ENCODE data around the gene INTS4.
A peak's percentile ranks its signal among the peaks of the same experiment; 100 is the strongest.
"Not testable (repeated sequence)": the region's sequence is repeated elsewhere in the genome, so short reads cannot be mapped to it uniquely, and the experiment has no call there.

Gene INTS4

GRCh38 chr11:78000193-78000592, 5.7 kb upstream of the INTS4 start:
- H3K27ac ChIP-seq: no peak overlapping the region
- TF ChIP-seq ZFX (IDR thresholded peaks at IDR 0.05; ENCODE audit: borderline replicate concordance) (no peak), CTCF (IDR thresholded peaks at IDR 0.05) (peak; percentile 86)

- TF ChIP-seq CTCF (IDR thresholded peaks at IDR 0.05) (no peak), ZFX (IDR thresholded peaks at IDR 0.05; ENCODE audit: borderline replicate concordance) (no peak)
- H3K27ac ChIP-seq: no peak overlapping the region
Measured at GRCh38 chr11:77999446-78000030, 5.1 kb upstream of the INTS4 start.

GRCh38 chr11:77993902-77994301, 566 bp downstream of the INTS4 start:
- H3K27ac ChIP-seq: peak overlapping the region; percentile 82
- TF ChIP-seq CTCF (IDR thresholded peaks at IDR 0.05): no peak
- no peak for TF ChIP-seq ZFX (IDR thresholded peaks at IDR 0.05; ENCODE audit: borderline replicate concordance)

- no peak for TF ChIP-seq CTCF (IDR thresholded peaks at IDR 0.05)
- TF ChIP-seq ZFX (IDR thresholded peaks at IDR 0.05; ENCODE audit: borderline replicate concordance): no peak
- H3K27ac ChIP-seq: no peak overlapping the region
Measured at GRCh38 chr11:77990981-77991380, 3.5 kb downstream of the INTS4 start.

GRCh38 chr11:77986456-77986855, 8.0 kb downstream of the INTS4 start:
- not testable (repeated sequence) for H3K27ac ChIP-seq

GRCh38 chr11:77981346-77981947, 13.0 kb downstream of the INTS4 start:
- no peak overlapping the region for H3K27ac ChIP-seq
- TF ChIP-seq ZFX (IDR thresholded peaks at IDR 0.05; ENCODE audit: borderline replicate concordance) (no peak), CTCF (IDR thresholded peaks at IDR 0.05) (no peak)

GRCh38 chr11:77968337-77968736, 26.1 kb downstream of the INTS4 start:
- TF ChIP-seq CTCF (IDR thresholded peaks at IDR 0.05) (no peak), ZFX (IDR thresholded peaks at IDR 0.05; ENCODE audit: borderline replicate concordance) (no peak)
- H3K27ac ChIP-seq: peak overlapping the region; percentile 9; the same call in 1 of the 2 replicates

- TF ChIP-seq ZFX (IDR thresholded peaks at IDR 0.05; ENCODE audit: borderline replicate concordance) (no peak), CTCF (IDR thresholded peaks at IDR 0.05) (no peak)
- H3K27ac ChIP-seq: peak overlapping the region; percentile 9; the same call in 1 of the 2 replicates
Measured at GRCh38 chr11:77967753-77968152, 26.7 kb downstream of the INTS4 start.

Data from 22Rv1 (cell line).